ENCODE data around the gene BCAS4. TPM values are rescaled to one million over a fixed set of nuclear protein-coding genes. Genes with fewer than 3 reads are reported as not detected.

BCAS4 gene
- total RNA-seq, 1 donor = 13.7 TPM

DNA sequence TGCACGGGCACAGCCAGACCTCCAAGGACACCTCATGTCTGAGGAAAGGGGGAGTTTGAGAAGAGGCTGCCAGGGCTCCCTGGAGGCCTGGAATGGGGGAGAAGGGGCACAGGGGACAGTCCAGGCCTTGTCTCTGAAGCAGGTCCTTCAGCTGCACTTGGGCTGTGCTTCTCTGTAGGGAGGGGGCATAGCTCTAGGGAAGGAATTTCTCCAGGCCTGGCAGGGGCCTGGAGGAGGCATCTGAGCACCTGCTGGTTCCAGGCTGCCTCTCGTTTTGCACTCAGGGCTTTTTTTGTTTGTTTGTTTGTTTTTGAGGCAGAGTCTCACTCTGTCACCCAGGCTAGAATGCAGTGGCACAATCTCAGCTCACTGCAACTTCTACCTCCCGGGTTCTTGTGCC is 67.7 kb downstream of the BCAS4 start:
- H3K4me3 ChIP-seq (ENCODE audit: low read length) = no peak overlapping the region
- H3K27me3 ChIP-seq (ENCODE audit: insufficient read depth, low read length) = no peaks in the 10 kb centered on the region
- H3K9me3 ChIP-seq (ENCODE audit: low read depth, low read length) = no peaks in the 10 kb centered on the region
- H3K4me1 ChIP-seq (ENCODE audit: insufficient read depth, low read length) = no peaks in the 10 kb centered on the region

DNA sequence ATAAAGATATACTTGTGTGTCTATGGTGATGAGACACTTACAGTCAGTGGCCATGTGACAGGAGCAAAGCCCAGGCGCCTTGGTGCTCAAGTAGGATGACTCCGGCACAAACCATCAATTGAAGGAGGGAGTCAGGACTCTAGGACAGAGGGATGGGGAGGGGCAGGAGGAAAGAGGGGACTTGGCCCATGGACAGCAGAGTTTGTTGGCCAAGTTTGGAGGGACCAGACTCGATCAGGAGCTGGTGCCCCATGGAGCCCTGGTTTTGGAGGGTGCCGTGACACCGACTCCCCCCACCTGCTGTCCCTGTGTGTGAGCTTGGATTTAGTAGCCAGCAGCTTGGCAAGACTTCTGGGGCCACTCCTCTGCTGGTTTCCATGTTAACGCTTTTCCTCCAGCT is 70.3 kb downstream of the BCAS4 start:
- Histone ChIP-seq H3K9me3 (ENCODE audit: low read depth, low read length) (no peaks in the 10 kb centered on the region), H3K4me1 (ENCODE audit: insufficient read depth, low read length) (no peaks in the 10 kb centered on the region), H3K4me3 (ENCODE audit: low read length) (no peak overlapping the region), H3K27me3 (ENCODE audit: insufficient read depth, low read length) (no peaks in the 10 kb centered on the region)

DNA sequence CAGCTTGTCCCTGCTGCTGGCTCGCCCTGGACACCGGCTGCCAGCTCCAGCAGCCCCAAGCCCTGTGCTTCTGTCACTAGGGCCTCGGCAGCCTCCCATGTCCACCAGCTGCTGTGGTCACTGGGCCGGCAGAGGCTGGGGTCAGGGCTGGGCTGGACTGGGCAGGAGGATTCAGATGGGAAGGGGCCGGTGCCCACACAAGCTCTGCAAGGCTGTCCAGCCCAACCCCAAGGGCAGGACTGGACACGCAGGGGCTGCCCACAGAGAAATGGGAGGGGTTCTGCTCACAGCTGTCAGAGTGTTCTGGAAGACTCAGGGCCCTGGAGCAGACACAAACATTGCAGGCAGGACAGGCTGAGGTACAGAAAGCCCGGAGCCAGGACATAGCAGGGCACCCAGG is 70.7 kb downstream of the BCAS4 start:
- Histone ChIP-seq H3K9me3 (ENCODE audit: low read depth, low read length) (no peaks in the 10 kb centered on the region), H3K27me3 (ENCODE audit: insufficient read depth, low read length) (no peaks in the 10 kb centered on the region)

DNA sequence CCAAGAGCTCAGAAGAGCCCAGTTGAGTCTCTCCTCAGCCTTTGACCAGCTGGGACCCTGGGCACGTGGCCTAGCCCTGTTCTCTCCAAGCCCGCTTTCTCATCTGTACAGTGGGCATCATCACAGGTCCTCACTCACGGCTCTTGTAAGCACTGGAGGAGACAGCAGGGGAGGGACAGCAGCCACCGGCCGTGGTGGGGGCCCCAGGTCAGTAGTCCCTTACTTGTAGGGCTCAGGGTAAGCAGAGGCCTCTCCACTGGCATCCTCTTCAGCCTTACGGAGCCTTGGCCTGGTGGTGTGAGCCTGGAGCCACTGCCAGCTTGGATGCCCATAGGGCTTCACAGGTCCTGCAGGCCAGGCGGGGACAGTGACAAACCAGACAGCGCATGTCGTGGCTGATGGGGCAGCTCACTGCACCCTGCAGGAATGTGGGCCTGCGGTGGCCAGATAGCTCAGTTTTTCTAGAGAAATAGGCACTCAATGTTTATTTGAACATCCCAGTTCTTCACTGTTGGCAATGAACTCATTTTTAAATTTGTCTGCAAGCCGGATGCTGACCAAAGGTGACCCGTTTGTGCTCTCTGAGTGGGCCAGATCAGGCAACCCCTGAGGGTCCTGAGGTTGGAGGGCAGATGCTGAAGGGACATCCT is 71.3 kb downstream of the BCAS4 start:
- Histone ChIP-seq H3K9me3 (ENCODE audit: low read depth, low read length) (no peaks in the 10 kb centered on the region), H3K27me3 (ENCODE audit: insufficient read depth, low read length) (no peaks in the 10 kb centered on the region), H3K4me3 (ENCODE audit: low read length) (no peak overlapping the region), H3K4me1 (ENCODE audit: insufficient read depth, low read length) (no peaks in the 10 kb centered on the region)

More for the DNA sequence above, 70.7 kb downstream of the BCAS4 start:
- Histone ChIP-seq H3K4me1 (ENCODE audit: insufficient read depth, low read length) (no peaks in the 10 kb centered on the region), H3K4me3 (ENCODE audit: low read length) (no peak overlapping the region)

DNA sequence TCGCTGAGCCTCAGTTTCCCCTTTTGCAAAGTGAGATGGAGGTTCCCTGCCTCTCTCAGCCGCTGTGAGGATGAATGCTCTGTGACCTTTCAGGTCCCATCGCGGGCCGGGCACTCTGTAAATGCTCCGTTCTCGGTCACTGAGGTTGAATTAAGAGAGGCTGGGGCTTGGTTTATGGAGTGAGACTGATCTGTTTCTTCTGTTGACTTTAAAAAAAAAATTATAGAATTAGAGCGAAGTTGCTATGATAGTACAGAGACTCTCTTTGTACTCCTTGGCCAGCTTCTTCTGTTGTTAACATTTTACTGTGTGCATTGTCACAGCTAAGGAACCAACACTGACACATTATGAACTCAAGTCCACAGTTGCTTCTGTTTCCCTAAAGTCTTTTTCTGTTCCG is 72.0 kb downstream of the BCAS4 start:
- H3K4me1 ChIP-seq (ENCODE audit: insufficient read depth, low read length) = no peaks in the 10 kb centered on the region
- H3K27me3 ChIP-seq (ENCODE audit: insufficient read depth, low read length) = no peaks in the 10 kb centered on the region
- H3K4me3 ChIP-seq (ENCODE audit: low read length) = no peak overlapping the region
- no peaks in the 10 kb centered on the region for H3K9me3 ChIP-seq (ENCODE audit: low read depth, low read length)

DNA sequence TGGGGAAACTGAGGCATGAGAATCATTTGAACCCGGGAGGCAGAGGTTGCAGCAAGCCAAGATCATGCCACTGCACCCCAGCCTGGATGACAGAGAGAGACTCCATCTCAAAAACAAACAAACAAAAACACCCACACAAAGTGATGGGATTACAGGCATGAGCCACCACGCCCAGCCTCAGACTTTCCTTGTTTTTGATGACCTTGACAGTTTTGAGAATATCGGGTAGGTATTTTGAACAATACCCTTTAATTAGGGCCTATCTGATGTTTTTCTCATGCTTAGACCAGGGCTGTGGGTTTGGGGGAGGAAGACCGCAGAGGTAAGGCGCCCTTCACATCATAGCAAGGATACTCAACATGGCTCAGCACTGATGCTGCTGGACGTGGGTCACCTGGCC is 72.9 kb downstream of the BCAS4 start:
- Histone ChIP-seq H3K4me3 (ENCODE audit: low read length) (no peak overlapping the region), H3K27me3 (ENCODE audit: insufficient read depth, low read length) (no peaks in the 10 kb centered on the region), H3K9me3 (ENCODE audit: low read depth, low read length) (no peaks in the 10 kb centered on the region), H3K4me1 (ENCODE audit: insufficient read depth, low read length) (no peaks in the 10 kb centered on the region)

DNA sequence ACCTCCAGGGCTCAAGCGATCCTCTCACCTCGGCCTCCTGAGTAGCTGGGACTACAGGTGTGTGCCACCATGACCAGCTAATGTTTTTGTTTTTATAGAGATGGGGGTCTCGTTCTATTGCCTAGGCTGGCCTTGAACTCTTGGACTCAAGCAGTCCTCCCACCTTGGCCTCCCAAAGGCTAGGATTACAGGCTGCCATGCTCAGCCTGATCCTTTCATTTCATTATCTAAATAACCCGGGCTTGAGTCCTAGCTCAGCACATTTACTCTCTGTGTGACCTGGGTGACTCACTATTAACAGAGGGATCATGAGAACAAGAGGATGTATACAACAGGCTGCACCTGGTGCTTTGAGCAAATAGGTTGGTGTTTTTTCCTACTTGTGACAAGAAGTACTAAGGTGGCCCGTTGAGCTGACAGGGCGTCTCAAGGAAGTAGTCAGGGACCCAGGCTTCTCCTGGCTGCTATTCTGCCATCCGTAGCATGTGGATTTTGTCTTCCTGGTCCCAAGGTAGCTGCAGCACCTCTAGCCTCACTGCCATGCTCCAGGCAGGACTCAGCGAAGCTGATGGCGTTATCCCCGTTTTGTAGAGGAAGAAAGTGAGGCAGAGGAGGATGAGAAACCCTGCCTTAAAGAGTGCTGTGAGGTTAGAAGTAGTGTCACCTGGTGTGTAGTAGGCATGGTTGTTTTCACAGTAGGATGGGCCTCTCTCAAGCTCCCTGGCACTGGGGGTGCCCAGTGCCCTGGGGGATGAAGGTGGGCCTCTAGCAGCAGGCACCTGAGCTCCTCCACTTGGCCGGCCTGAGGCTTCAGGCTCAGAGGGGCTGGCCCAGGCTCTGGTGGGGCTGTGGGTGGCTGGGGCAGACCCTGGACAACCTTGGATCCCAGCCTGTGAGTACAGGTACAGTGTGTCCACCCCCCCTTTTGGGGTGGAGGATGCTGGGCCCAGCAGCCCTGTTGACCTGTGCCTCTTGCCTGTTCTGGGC is 73.9 kb downstream of the BCAS4 start:
- no peaks in the 10 kb centered on the region for H3K4me1 ChIP-seq (ENCODE audit: insufficient read depth, low read length)
- H3K4me3 ChIP-seq (ENCODE audit: low read length) = no peak overlapping the region
- no peaks in the 10 kb centered on the region for H3K27me3 ChIP-seq (ENCODE audit: insufficient read depth, low read length)
- H3K9me3 ChIP-seq (ENCODE audit: low read depth, low read length) = no peaks in the 10 kb centered on the region

DNA sequence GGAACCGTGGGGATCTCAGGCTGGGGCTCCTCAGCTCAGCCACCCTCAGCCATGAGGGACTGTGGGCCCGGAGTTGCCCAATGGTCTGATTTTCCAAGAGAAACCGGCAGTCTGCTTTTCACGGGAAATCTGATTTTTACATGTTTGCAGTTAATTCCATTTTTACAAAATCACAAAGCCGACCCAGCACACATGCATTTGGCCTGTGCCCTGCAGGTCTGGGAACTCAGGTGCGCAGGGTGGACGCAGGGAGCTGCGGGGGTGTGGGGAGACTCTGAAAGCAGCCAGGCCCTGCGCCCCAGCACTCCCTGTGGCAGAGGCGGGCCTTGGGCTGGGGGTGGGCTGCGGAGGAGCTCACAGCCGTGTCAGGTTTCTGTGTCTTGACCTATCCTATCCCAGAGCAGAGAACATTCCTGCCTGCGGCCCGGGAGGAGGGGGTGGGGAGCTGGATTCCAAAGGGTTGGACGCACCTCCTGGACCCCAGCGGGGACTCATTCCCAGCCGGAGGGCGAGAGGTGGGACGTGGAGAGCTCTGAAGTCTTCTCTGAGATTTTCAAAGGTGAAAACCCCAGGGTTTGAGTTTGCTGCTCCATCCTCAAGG is 75.8 kb downstream of the BCAS4 start:
- Histone ChIP-seq H3K4me3 (ENCODE audit: low read length) (no peak overlapping the region), H3K9me3 (ENCODE audit: low read depth, low read length) (no peaks in the 10 kb centered on the region), H3K4me1 (ENCODE audit: insufficient read depth, low read length) (no peaks in the 10 kb centered on the region), H3K27me3 (ENCODE audit: insufficient read depth, low read length) (no peaks in the 10 kb centered on the region)

DNA sequence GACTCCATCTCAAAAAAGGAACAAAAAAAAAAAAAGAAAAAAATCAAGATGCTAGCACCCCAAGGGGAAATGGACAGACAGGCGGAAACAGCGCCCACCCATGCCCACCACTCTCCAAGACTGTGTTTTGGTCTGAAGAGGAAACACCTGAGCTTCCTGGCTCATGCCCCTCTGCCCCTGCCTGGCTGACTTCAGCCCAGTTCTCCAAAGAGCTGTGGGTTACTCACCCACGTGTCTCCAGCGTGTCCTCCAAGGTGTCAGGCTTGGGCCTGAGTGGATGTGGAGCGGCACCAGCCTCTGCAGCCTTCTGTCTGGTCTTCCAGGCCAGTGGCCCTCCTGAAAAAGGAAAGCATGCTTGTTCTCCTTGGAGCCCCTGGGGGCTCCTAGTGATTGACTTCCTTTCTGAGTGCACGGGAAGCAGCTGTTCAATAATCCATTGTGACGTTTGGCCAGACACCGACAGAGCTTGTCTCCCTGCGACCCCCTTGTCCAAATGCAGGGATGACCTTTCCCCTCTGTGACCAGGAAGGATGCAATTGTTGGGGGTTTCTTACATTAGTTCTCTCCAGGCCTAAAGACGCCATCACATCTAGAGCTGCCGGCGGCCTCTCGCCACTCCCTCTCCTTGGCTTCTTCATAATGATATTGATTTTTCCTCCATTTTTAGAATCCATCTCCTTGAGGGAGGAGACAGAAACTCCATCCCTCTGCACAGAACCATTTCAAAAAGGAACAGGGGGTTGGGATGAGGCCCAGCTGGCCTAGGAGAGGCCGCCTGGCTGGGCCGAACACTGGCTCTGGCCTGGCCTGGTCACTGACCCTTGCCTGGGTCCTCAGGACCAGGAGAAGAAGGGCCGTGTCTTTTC is 77.9 kb downstream of the BCAS4 start:
- Histone ChIP-seq H3K9me3 (ENCODE audit: low read depth, low read length) (no peaks in the 10 kb centered on the region), H3K4me1 (ENCODE audit: insufficient read depth, low read length) (no peaks in the 10 kb centered on the region), H3K27me3 (ENCODE audit: insufficient read depth, low read length) (no peaks in the 10 kb centered on the region), H3K4me3 (ENCODE audit: low read length) (no peak overlapping the region)

DNA sequence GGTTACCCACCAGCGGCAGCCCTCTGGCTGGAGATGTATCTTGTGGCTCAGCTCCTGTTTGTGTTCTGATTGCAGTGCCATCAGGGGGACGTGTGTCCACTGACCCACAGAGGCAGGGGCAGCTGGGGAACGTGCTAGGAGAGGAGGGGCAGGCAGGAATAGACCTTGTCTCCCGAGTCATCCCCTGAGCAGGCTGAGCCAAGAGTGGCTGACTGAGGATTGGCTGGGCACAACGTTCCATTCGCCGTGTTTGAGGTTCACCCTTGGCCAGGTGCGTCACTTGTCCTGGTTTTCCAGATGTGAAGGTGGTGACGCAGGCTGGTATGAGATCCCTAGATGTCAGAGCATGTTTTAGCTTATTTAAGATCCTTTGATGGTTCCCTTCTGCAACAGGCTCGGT is 78.7 kb downstream of the BCAS4 start:
- Histone ChIP-seq H3K9me3 (ENCODE audit: low read depth, low read length) (no peaks in the 10 kb centered on the region), H3K4me3 (ENCODE audit: low read length) (no peak overlapping the region), H3K27me3 (ENCODE audit: insufficient read depth, low read length) (no peaks in the 10 kb centered on the region), H3K4me1 (ENCODE audit: insufficient read depth, low read length) (no peaks in the 10 kb centered on the region)

DNA sequence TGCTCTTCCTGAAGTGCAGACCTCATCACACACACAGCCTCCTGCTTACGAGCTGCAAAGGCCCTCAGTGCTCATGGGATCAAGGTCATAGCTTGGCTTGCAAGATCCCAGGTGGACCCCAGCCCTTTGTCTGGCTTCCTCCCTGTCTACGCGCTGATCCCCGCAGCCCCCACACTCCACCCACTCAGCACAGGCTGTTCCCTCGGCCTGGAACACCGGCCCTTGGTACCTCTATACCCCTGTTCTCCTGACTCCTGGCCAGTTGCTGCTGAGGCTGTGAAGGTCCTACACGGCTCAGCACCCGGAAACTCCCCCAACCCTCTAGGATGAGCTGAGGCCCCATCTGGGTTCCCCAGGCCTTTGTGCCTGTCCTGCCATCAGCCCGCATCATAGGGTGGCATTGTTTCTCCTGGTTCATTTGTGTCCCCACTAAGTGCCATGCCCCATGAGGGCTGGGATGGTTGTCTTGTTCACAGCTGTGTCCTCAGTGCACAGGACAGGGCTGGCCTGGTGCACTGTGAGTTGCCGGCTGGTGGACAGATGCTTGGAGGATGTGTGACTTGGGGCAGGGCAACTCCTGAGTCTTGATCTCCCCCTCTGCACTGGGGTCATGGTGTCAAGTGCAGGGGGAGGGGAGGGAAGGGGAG is 79.4 kb downstream of the BCAS4 start:
- Histone ChIP-seq H3K9me3 (ENCODE audit: low read depth, low read length) (no peaks in the 10 kb centered on the region), H3K4me1 (ENCODE audit: insufficient read depth, low read length) (no peaks in the 10 kb centered on the region)

DNA sequence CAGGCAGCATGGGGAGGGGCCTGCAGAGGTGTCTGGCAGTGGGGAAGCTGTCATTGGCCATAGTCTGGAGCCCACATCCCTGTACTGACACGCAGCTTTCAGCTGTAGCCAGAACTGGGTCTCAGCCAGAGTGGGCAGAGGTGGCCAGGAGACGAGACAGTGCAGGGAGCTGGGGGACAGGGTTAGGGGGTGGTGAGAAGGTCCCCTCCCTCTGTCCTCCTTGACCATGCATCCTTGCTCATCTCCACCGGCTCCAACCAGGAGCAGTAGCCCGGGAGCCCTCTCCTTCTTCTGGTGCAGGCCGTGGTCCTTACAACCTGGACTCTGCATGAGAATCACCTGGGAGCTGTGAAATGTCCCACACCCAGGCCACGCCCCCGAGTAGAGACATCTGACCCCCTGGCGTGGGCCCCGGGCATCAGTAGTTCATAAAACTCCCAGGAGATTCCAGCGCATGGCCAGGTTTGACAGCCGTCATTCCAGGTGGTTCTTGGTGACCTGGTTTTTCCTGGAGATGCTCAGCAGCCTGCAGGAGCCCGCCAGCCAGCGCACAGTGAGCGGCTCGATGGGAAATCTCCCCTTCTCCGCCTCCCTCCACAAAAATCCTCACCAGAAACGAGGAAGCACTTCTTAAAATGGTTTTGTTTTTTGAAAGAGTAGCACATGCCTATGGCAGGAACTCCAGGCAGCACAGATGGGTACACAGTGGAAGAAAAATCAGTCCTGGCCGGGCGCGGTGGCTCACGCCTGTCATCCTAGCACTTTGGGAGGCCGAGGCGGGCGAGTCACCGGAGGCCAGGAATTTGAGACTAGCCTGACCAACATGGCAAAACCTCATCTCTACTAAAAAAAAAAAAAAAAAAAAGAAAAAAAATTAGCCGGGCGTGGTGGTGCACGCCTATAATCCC is 80.2 kb downstream of the BCAS4 start:
- Histone ChIP-seq H3K27me3 (ENCODE audit: insufficient read depth, low read length) (no peaks in the 10 kb centered on the region), H3K4me3 (ENCODE audit: low read length) (no peak overlapping the region), H3K4me1 (ENCODE audit: insufficient read depth, low read length) (no peaks in the 10 kb centered on the region), H3K9me3 (ENCODE audit: low read depth, low read length) (no peaks in the 10 kb centered on the region)

More for the DNA sequence above, 79.4 kb downstream of the BCAS4 start:
- Histone ChIP-seq H3K4me3 (ENCODE audit: low read length) (no peak overlapping the region), H3K27me3 (ENCODE audit: insufficient read depth, low read length) (no peaks in the 10 kb centered on the region)

DNA sequence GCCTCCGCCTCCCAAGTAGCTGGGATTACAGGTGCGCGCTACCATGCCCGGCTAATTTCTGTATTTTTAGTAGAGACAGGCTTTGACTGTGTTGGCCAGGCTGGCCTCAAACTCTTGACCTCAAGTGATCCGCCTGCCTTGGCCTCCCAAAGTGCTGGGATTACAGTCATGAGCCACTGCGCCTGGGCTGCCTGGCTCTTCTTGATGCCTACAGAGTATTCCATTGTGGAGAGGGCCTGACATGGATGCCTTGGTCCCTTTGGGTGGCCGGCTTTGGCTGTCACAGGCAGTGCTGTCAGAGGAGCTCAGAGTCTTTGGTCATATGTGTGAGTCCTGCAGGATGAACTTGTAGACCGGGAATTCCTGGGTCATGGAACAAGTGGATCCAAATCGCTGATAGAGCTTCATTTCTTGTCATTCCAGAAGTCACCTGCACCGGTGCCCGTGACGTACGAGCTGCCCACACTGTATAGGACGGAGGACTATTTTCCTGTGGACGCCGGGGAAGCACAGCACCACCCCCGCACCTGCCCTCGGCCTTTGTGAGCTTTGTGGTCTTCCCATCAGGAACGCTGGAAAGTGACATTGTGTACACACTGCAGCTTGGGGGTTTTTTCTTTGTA is 81.3 kb downstream of the BCAS4 start:
- Histone ChIP-seq H3K4me3 (ENCODE audit: low read length) (no peak overlapping the region), H3K27me3 (ENCODE audit: insufficient read depth, low read length) (no peaks in the 10 kb centered on the region), H3K4me1 (ENCODE audit: insufficient read depth, low read length) (no peaks in the 10 kb centered on the region), H3K9me3 (ENCODE audit: low read depth, low read length) (no peaks in the 10 kb centered on the region)
